PFSK-1 (cell line): ENCODE results near the gene CLCN6.

Experiments
- FOXP2 ChIP-seq: optimal IDR thresholded peaks from 2 replicates; pipeline ENCODE3; 2011; ENCODE audit warnings: borderline replicate concordance, control low read depth, inconsistent platforms; ENCODE audit not compliant: insufficient read depth; ENCODE audit errors: extremely low read length, extremely low read depth
- POLR2AphosphoS5 ChIP-seq: IDR thresholded peaks from 2 replicates; pipeline ENCODE4 v1.6.1; 2012; ENCODE audit warnings: low read depth, mild to moderate bottlenecking, control low read depth, low read length, moderate library complexity
- SIN3A ChIP-seq: IDR thresholded peaks from 2 replicates; pipeline ENCODE4 v1.6.1; 2012; ENCODE audit warnings: mild to moderate bottlenecking, low read length, moderate library complexity, borderline replicate concordance; ENCODE audit not compliant: insufficient read depth
- TAF1 ChIP-seq: IDR thresholded peaks from 2 replicates; pipeline ENCODE4 v1.6.1; 2012; ENCODE audit warnings: low read length, control low read depth, borderline replicate concordance; ENCODE audit not compliant: insufficient read depth
- TF ChIP-seq, protein P1 (sequence below), 2 experiments: IDR thresholded peaks; 2 replicates each; pipeline versions ENCODE4 v1.6.1 to v1.8.0; 2011 to 2012; ENCODE audit warnings: low read depth in 2 of 2, low read length in 2 of 2, control low read depth in 1 of 2, inconsistent platforms in 1 of 2, mild to moderate bottlenecking in 1 of 2, moderate library complexity in 1 of 2; ENCODE audit not compliant: insufficient read depth in 1 of 2

GRCh38 chr1:11877074-11877473 lies 71.1 kb downstream of the CLCN6 start:
- no peak for TF ChIP-seq POLR2AphosphoS5
- no peak for TF ChIP-seq SIN3A
- TF ChIP-seq, protein P1, sequence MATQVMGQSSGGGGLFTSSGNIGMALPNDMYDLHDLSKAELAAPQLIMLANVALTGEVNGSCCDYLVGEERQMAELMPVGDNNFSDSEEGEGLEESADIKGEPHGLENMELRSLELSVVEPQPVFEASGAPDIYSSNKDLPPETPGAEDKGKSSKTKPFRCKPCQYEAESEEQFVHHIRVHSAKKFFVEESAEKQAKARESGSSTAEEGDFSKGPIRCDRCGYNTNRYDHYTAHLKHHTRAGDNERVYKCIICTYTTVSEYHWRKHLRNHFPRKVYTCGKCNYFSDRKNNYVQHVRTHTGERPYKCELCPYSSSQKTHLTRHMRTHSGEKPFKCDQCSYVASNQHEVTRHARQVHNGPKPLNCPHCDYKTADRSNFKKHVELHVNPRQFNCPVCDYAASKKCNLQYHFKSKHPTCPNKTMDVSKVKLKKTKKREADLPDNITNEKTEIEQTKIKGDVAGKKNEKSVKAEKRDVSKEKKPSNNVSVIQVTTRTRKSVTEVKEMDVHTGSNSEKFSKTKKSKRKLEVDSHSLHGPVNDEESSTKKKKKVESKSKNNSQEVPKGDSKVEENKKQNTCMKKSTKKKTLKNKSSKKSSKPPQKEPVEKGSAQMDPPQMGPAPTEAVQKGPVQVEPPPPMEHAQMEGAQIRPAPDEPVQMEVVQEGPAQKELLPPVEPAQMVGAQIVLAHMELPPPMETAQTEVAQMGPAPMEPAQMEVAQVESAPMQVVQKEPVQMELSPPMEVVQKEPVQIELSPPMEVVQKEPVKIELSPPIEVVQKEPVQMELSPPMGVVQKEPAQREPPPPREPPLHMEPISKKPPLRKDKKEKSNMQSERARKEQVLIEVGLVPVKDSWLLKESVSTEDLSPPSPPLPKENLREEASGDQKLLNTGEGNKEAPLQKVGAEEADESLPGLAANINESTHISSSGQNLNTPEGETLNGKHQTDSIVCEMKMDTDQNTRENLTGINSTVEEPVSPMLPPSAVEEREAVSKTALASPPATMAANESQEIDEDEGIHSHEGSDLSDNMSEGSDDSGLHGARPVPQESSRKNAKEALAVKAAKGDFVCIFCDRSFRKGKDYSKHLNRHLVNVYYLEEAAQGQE (IDR thresholded peaks at IDR 0.05; ENCODE audit: insufficient read depth in 1 of 2, low read depth in 2 of 2, low read length in 2 of 2): no peak
- TF ChIP-seq TAF1: no peak
- no peak for TF ChIP-seq FOXP2
